Stimulated activated CD8-positive, alpha-beta memory T cell treated with anti-CD3 and anti-CD28 coated beads, Interleukin-4, amount 100 ng/mL, for 1 hour (primary cell): ENCODE measurements around the gene ACTR10.
"Not testable (repeated sequence)": the region's sequence is repeated elsewhere in the genome, so short reads cannot be mapped to it uniquely, and the experiment has no call there.

ENCODE experiments used
- DNase-seq, 2 donors: peaks; one replicate each; pipeline ENCODE4 v3.0.0-alpha.2; 2020; ENCODE audit warnings: low read depth in 2 of 2, low spot score in 1 of 2

ACTR10 gene

DNA sequence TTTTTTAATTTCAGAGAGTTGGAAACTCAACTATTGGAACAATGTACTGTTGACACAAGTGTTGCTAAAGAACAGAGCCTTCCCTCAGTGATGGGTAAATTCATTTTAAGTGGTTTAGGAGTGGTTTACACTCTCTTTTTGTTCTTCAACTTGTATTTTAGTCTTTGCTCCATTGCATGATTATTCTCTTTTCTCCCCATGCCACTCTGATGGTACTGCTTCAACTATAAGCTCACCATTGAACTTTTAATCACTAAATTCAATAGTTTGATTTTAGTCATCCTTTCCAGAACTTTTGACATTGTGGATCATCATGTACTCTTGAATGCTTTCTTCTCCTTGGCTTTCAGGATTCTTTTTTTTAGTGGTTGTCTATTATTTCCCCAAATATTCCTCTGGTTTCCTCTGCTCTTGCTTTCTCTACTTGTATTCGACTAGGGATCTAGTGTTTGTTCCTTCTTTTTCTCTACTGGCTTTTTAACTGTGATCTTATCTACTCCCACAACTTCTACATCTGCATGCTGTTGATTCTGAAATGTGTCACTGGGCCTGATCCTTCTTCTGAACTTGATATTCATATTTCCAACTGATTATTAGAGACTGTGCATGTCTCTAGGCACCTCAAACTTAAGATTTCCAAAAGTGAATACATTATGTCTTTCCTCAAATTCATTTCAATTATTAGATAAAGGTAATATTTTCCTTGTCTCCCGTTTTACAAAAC, 15.4 kb downstream of the ACTR10 start:
- no peak for DNase-seq

DNA sequence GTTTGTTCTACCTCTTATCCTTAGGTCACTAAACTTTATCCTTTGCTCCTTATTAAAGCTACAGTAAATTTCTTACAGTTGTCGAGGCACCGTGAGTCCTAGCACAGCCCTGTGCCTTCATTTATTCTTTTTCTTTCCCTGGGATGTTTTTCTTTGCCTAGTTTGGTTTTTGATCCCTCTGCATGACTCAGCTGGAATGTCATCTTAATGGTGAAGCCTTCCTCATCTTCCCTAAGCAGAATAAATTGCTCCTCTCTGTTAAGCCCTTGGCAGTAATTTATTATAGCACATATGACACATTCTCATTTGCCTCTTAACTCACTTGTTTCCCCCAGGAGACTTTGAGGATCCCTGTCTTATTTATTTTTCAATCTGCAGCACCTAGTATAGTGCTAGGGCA, 16.6 kb downstream of the ACTR10 start:
- DNase-seq, result no peak

DNA sequence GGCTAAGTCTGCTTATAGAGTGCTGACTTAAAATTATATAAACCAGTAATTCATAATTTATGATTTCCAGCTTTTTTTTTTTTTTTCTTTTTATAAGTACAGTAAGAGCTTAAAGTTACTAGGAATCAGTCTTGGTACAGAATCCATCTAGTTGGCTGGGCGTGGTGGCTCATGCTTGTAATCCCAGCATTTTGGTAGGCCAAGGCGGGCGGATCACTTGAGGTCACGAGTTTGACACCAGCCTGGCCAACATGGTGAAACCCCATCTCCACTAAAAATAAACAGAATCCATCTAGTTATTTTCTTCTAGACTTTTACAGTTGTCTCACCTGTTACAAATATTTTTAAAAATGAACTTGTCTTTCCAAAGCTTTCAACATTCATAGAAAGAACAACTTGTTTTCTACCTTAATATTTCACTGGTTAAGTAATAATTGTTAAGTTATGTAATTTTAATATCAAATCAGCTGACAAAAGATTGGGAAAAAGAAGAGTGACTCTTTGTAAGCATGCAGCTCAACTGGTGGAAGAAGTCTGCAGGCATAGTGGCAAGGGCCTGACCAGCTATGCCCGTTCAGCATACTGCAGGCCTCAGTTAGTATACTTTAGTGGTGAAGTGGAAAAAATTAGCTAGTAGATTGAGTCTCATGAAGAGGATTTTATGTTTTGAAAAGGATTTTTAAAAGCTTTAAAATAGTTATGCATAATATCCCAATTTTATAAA, 27.3 kb downstream of the ACTR10 start:
- DNase-seq, result no peak

- DNase-seq, result no peak
Observed at GRCh38 chr14:58238252-58239243, 38.6 kb downstream of the ACTR10 start.

DNA sequence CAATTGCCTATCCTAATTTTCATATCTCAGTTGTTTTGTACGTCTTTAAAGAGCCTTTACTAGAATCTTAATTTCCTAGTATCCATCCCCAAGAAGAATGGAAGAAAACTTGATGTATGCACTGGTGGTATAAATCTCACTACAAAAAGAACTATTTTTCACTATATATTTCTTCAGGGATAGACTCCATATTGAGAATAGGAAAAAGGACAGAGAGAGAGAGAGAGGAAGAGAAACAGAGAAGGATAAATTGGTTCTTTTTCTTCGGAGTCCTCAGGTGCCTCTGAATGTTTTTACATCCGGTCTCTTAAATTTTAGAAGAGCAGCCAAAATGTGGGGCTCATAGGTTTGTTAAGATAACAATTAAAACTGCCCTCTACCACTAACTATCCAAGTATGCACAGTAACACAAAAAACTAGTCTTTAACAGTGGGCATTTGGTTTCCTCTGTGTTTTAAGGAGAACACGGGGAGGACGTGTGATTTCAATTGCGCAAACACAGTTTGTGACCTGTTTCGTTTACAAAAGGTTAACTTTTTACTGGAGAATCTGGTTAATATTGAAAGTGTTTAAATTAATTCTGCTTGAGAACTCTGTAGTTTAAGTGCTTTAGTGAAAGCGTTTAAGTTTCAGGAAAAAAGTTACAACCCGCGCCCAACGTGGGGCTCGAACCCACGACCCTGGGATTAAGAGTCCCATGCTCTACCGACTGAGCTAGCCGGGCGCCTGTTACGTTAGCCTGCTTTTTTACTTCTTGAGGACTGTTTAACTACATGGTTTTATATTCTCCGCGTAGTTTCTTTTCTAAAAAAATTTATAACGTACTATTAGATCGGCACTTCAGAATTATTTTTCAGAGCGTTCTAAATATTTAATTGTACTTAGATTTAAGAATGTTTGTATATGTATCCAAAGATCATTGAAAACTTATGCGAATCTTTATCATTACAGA, 39.6 kb downstream of the ACTR10 start:
- DNase-seq, result peak; percentile 70 to 76

DNA sequence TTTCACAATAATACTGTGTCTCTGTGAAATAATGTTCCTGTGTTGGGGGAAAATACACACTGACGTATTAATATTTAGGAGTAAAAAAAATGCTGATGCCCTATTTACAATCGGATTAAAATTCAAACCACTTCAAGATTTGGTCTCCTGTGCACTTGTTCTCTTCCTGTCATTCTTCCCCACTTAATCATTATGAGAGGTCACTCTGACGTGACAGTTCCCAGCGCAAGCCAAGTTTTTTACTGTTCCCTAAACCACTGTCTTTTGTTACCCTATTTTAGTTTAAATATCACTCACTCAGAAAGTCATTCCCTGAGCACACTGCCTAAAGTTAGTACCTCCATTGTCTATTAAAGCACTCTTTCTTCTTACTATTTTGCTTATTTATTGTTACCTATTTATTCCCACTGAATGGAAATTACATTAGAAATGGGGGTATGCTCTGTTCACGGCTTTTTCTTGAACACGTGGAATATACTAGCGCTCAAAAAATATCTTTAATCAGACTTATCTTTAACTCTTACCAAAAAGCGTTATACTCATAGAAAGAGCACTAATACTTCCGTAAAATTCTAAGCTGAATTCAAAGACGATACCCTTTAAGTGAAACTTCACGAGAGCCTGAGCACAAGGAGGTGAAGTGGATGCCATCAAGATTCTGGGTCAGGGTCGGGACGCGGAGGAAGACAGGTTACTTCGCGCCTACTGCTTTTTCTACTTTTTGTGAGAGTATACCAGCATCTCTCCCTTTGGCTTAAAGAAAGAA, 44.0 kb downstream of the ACTR10 start:
- no peak for DNase-seq

DNA sequence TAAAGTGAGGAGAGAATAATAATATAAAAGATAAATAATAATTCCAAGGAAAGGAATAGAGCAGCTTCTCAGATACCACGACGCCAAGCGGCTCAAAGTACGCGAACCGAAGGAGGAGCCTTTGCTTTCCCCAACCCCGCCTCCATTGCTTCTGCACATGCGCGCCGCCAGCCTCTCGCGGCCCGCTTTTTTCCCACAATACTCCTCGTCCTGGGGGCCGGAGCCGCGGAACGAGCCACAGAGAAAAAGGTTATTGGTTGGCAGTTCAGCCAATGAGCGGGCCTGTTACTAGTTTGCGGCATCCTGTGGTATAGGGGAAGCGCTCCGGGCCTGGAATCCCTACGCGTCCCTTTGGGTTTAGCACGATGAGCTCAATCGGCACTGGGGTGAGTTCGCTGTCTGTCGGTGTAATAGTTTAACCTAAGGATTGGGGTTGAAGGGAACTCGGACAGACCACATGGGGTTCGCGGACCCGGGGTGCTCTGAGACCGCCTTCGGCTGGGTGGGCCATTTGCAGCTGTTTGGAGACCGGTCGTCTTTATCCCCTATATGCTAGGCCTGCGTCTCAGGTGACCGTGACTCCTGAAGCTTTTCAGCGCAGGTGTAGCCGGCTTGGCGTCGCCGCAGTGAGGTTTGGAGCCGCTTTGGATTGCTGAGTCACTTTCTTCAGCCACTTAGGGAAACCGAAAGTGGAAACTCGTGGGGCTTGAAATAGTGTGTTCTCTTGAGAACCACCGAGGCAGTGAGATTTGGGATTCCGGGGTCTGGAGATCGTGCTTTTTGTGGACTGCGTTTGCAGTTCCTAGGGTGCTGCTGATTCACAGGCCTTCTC, 44.8 kb downstream of the ACTR10 start, which contains the start of gene PSMA3:
TSS of gene PSMA3 (plus strand) at position 288 of the 832 bp plus-strand sequence. CDS start at position 366, 78 bp downstream.
- peak; percentile 94 to 95 for DNase-seq

DNA sequence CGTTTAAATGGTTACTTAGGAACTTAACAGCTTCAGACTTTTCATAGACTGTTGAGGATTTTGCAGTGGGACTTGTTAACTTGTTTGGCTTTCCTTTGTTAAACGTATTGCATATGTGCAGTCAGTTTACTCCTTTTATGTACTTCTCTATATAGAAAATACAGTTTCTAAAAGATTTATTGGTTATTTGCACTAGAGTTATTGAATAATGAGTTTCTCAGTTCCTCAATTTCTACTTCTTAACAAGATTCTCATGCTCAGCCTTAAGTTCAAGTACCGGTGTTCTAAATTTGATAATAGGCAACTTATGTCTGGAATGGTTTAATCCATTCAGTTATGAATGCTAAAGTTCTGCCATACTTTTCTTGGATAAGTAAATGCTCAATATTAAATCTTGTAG, 45.6 kb downstream of the ACTR10 start:
- no peak for DNase-seq

GRCh38 chr14:58249611-58250010, 49.7 kb downstream of the ACTR10 start:
- DNase-seq, result no peak

GRCh38 chr14:58258156-58258555, 58.2 kb downstream of the ACTR10 start:
- no peak for DNase-seq

DNA sequence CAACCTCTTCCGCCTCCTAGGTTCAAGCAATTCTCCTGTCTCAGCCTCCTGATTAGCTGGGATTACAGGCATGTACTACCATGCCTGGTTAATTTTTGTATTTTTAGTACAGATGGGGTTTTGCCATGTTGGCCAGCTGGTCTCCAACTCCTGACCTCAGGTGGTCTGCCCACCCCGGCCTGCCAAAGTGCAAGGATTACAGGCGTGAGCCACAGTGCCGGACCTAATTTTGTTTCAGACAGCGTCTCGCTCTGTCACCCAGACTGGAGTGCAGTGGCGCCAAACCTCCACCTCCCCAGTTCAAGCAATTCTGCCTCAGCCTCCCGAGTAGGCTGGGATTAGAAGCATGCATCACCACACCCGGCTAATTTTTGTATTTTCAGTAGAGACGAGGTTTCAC, 62.1 kb downstream of the ACTR10 start:
- DNase-seq, result not testable (repeated sequence)

GRCh38 chr14:58265401-58265800, 65.5 kb downstream of the ACTR10 start:
- no peak for DNase-seq

DNA sequence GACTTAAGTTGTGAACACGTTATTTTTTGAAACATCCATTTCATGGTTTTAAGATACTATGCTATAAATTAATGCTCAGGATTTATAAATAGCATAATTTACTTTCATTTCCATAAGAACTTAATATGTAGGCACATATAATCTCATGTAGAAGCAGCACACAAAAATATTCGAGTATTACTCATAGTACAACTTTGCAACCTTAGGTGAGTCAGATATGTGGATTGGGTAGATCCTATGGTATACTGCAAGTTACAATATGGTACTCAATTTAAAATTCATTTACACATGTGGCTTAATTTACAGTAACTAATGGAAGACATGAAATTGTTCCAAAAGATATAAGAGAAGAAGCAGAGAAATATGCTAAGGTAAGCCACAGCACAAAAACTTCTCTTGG, 70.7 kb downstream of the ACTR10 start:
- DNase-seq, result no peak

DNA sequence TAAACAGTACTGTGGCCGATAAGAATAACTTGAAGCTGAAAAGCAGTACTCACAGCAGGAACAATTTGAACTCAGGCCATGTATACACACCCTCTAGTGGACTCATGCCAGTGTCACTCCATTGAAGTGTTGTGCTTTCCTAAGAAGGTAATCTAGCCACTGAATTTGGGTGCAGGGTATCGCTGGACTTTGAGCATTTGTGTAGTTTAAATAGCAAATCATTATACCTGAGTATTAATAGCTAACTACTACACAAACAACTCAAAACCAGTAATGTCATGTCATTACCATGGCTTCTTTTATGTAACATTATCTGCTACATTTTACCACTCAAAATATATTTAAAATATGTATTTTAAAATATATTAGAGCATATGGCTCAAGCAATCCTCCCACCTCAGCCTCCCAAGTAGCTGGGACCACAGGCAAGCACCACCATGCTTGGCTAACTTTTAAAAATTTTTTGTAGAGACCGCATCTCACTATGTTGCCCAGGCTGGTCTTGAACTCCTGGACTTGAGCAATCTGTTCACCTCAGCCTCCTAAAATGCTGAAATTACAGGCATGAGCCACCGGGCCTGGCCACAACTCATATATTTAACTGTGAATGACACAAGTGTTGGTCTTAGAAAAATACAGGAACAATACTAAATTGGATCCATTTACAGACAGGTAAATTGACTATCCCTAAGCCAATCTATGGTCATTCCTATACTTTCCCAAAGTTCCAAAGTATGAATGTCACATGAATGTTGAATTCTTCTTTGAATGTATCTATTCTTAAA, 72.8 kb downstream of the ACTR10 start:
- DNase-seq, result no peak

- DNase-seq, result no peak
Observed at GRCh38 chr14:58274881-58275280, 74.9 kb downstream of the ACTR10 start.

- DNase-seq, result no peak
Observed at GRCh38 chr14:58275527-58276190, 75.7 kb downstream of the ACTR10 start.

DNA sequence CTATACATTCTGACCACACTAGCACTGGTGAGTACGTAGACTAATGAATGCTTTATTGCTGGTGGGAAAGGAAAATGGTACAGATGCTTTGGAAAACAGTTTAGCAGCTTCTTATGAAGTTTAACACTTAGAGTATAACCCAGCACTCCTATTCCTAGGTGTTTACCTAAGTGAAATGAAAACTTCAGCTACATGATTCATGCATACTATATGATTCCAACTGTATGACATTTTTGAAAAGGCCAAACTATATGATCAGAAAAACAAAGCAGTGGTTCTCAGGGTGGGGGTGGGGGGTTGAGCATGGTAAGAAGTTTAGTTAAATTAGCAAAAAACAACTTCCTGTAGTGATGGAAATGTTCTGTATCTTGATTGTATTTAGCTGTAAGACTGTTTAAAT, 76.3 kb downstream of the ACTR10 start:
- no peak for DNase-seq
